Pancreas (tissue), 10 donors: ENCODE measurements around the gene SGCD. TPM values are rescaled to one million over a fixed set of nuclear protein-coding genes. Genes with fewer than 3 reads are reported as not detected.

Experiments used
- ATAC-seq, 4 donors: fragments of 200-7000 bp; cut with Tn5 transposase; one replicate each; pipeline versions ENCODE4 v1.8.0 to v1.9.1; 2020; ENCODE audit warnings: mild to moderate bottlenecking in 4 of 4, moderate library complexity in 4 of 4
- DNase-seq, 6 donors: peaks; one replicate each; pipeline ENCODE4 v3.0.0-alpha.2; 2020
- FAIRE-seq: peaks from 2 replicates; lab custom pipeline; 2012; peaks lifted over from hg19 to GRCh38; lab: Jason Lieb, UNC
- H3K27ac ChIP-seq, 4 donors: fragments of 200-600 bp; sonication (generic); 1 replicate in 3 of 4; 2 replicates in 1 of 4; pipeline versions ENCODE4 v1.5.0 to v1.8.0; 2020
- H3K27me3 ChIP-seq, 4 donors: fragments of 200-600 bp; one replicate each; pipeline ENCODE4 v1.8.0; 2021
- H3K36me3 ChIP-seq, 3 donors: fragments of 200-600 bp; sonication (generic) in 1 of 3; one replicate each; pipeline versions ENCODE4 v1.5.0 to v1.8.0; 2020 to 2021
- H3K4me1 ChIP-seq, 3 donors: fragments of 200-600 bp; one replicate each; pipeline ENCODE4 v1.8.0; 2021
- H3K4me3 ChIP-seq, 4 donors: fragments of 200-600 bp; sonication (generic) in 2 of 4; one replicate each; pipeline versions ENCODE4 v1.5.0 to v1.8.0; 2020 to 2021
- H3K9me3 ChIP-seq, 4 donors: fragments of 200-600 bp; one replicate each; pipeline ENCODE4 v1.8.0; 2021
- CTCF ChIP-seq, 4 donors: fragments of 200-600 bp; sonication (generic) in 3 of 4; IDR thresholded peaks; one replicate each; pipeline versions ENCODE4 v1.5.0 to v1.8.0; 2021; ENCODE audit warnings: antibody characterized with exemption in 4 of 4
- WGBS, 2 donors: extraction: QIAGEN DNeasy Blood & Tissue Kit; methylation state at CpG; one replicate each; pipeline ENCODE4 v1.1.7; 2013; 5-methylcytosine and 5-hydroxymethylcytosine counted together
- intact Hi-C, 3 donors: fragments of 100-400 bp; cut with DNase I; formaldehyde crosslinking; loops; one replicate each; pipeline versions ENCODE4 v1.11.1 to v1.14.2; 2022
- polyA plus RNA-seq, 2 donors: library from polyadenylated mRNA; stranded (reverse); fragments of 200-250 nt; gene quantifications; one replicate each; pipeline ENCODE4 v1.2.3, GENCODE V29; 2013
- total RNA-seq, 6 donors: library from RNA; stranded (reverse); fragmentation: NEBNext Ultra II Directional in 4 of 6; extraction: Animal tissue kit (Norgen Biotek cat#: 25700) in 4 of 6; gene quantifications; one replicate each; pipeline versions ENCODE4 v1.2.1 to v1.2.4, GENCODE V29; 2021 to 2023
- donor health status: healthy with polysubstance abuse.
- donor health status: DM: no; HTN: no; CAD: no; lungs with moderate emphysema.
- donor health status: DM: no; HTN: no; CAD: no.
- donor health status: control.
- donor health status: control.
- donor health status: Bipolar disorder and iron deficiency.
- donor health status: DM: yes; HTN: yes; CAD: no.
- donor health status: DM: no; HTN: no; CAD: no.
- donor health status: DM: no; HTN: no; CAD: no.
- donor health status: DM: yes; HTN: yes; CAD: no.

Gene SGCD
- total and polyA plus RNA-seq, 8 donors, result 0.11 to 1.9 (median 0.35) TPM

- intact Hi-C loops, result no loop called here
- DNase-seq, result no peak
- no peaks in the 10 kb centered on the region for H3K27me3 ChIP-seq
- H3K4me3 ChIP-seq, result no peak overlapping the region
- 24 to 26% methylated on average over 1 of the region's 1 CpG for WGBS, 2 donors
- ATAC-seq, result no peak
- no peak overlapping the region for H3K27ac ChIP-seq
- FAIRE-seq, result no peak
- no peaks in the 10 kb centered on the region for H3K4me1 ChIP-seq
- TF ChIP-seq CTCF (IDR thresholded peaks at IDR 0.05), result no peak
- H3K36me3 ChIP-seq, result no peaks in the 10 kb centered on the region
- H3K9me3 ChIP-seq, result no peaks in the 10 kb centered on the region
These were observed 124.5 kb downstream of the SGCD start for GRCh38 chr5:156451505-156451904.

DNA sequence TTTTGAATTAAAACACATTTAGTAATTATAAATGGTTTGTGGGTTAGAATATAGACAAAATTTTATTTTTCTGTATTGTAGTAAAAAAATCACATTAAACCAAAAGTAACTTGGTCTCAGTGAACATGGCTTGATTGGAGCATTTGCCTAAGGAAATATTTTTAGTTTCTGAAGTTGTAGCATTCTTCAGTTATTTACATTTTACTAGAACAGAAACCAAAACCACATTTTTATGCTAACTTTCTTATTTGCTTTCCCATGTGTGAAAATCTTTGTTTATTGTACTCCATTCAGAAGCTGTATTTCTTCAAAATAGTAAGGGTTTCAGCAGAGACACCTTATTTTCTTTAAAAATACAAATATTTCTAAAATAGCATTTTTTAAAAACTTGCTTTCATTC lies 129.9 kb downstream of the SGCD start:
- no peak overlapping the region for H3K27ac ChIP-seq
- intact Hi-C loops, result no loop called here
- H3K4me1 ChIP-seq, result no peaks in the 10 kb centered on the region
- TF ChIP-seq CTCF (IDR thresholded peaks at IDR 0.05), result no peak
- no peak overlapping the region for H3K4me3 ChIP-seq
- no peaks in the 10 kb centered on the region for H3K9me3 ChIP-seq
- FAIRE-seq, result no peak
- DNase-seq, result no peak
- no peaks in the 10 kb centered on the region for H3K27me3 ChIP-seq
- no peak for ATAC-seq
- no peaks in the 10 kb centered on the region for H3K36me3 ChIP-seq

GRCh38 chr5:156459812-156460385 lies 132.9 kb downstream of the SGCD start:
- no peak for FAIRE-seq
- Histone ChIP-seq H3K36me3 (no peaks in the 10 kb centered on the region), H3K27ac (no peak overlapping the region), H3K27me3 (no peaks in the 10 kb centered on the region), H3K4me1 (no peaks in the 10 kb centered on the region), H3K4me3 (no peak overlapping the region), H3K9me3 (no peaks in the 10 kb centered on the region)
- TF ChIP-seq CTCF (IDR thresholded peaks at IDR 0.05), result no peak
- 45 to 57% methylated on average over 1 of the region's 1 CpG for WGBS, 2 donors
- intact Hi-C loops, result no loop called here
- ATAC-seq, result no peak
- no peak for DNase-seq

DNA sequence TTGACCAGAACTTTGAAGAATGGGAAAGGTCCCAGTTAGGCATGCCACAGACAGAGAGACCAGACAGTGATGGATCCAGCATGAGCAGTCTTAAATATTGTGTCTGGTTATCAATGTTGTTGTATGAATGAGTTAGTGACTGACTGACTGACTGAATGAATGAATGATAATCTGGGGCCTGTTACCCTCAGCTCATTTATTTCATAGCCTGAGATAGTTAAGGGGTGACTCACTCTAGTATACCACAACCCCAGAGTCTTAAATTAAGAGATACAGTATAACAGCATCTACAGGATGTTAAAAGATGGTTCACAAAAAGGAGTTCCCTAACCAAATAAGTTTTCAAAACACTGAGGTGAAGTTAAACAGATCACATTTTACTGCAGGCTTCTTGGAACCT lies 133.5 kb downstream of the SGCD start:
- Histone ChIP-seq H3K9me3 (no peaks in the 10 kb centered on the region), H3K36me3 (no peaks in the 10 kb centered on the region), H3K27ac (no peak overlapping the region), H3K27me3 (no peaks in the 10 kb centered on the region), H3K4me3 (no peak overlapping the region), H3K4me1 (no peaks in the 10 kb centered on the region)
- no peak for FAIRE-seq
- TF ChIP-seq CTCF (IDR thresholded peaks at IDR 0.05), result no peak
- no peak for ATAC-seq
- no peak for DNase-seq
- intact Hi-C loops, result no loop called here

GRCh38 chr5:156466871-156467270 lies 139.9 kb downstream of the SGCD start:
- Histone ChIP-seq H3K4me3 (no peak overlapping the region), H3K9me3 (no peaks in the 10 kb centered on the region), H3K27me3 (no peaks in the 10 kb centered on the region), H3K27ac (no peak overlapping the region), H3K4me1 (no peaks in the 10 kb centered on the region), H3K36me3 (no peaks in the 10 kb centered on the region)
- TF ChIP-seq CTCF (IDR thresholded peaks at IDR 0.05), result no peak
- 53 to 68% methylated on average over 3 of the region's 3 CpGs for WGBS, 2 donors
- FAIRE-seq, result no peak
- no peak for ATAC-seq
- intact Hi-C loops, result no loop called here
- DNase-seq, result no peak
